ENCODE results near the gene PTCH1.

GRCh38 chr9:95498641-95499040, 18.1 kb downstream of the PTCH1 start:
- TF ChIP-seq CTCF (IDR thresholded peaks at IDR 0.05), result no peak
- TF ChIP-seq EZH2 (IDR thresholded peaks at IDR 0.05; ENCODE audit: borderline replicate concordance, insufficient read depth, low read depth, low read length, poor library complexity, severe bottlenecking), result no peak

Data from B cell (primary cell).